ENCODE data around the gene RASD2. TPM values are rescaled to one million over a fixed set of nuclear protein-coding genes. Genes with fewer than 3 reads are reported as not detected.

RASD2 gene
- total RNA-seq, 1 donor from 2014 or later = 0.27 TPM

DNA sequence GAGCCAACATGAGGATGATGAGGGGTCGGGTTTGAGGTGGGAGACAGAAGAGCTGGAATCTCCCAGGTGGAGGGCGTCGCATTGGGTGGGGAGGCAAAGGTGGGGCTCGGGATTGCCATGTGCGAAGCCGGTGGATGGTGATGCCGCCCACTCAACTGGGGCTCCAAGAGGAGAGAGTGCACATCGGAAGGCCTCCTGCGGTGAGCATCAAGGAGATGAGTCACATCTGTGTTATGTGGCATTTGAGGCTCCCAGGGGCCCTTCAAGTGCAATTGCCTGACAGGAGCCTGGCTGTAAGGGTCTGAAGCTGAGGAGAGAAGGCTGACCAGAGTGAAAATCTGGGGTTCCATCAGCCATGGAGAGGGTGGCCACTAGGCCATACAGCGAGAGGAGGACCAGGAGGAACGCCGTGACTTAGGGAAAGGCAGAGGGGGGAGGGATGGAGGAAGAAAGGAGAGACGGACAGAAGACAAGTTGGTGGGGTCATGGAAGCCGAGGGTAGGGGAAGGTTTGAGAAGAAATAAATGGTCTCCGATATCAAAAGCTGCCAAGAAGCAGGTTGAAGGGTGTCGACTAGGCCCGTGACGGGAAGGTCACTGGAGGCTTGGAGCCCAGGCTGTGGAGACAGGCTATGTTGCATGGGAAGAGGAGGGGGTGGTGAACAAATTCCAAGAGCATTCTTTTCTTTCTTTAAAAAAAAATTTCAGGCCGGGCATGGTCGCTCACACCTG, 21.3 kb downstream of the RASD2 start:
- H3K4me1 Mint-ChIP-seq (ENCODE audit: low read depth) = peaks cover 31% of the 10 kb centered on the region
- TF ChIP-seq, protein P1, sequence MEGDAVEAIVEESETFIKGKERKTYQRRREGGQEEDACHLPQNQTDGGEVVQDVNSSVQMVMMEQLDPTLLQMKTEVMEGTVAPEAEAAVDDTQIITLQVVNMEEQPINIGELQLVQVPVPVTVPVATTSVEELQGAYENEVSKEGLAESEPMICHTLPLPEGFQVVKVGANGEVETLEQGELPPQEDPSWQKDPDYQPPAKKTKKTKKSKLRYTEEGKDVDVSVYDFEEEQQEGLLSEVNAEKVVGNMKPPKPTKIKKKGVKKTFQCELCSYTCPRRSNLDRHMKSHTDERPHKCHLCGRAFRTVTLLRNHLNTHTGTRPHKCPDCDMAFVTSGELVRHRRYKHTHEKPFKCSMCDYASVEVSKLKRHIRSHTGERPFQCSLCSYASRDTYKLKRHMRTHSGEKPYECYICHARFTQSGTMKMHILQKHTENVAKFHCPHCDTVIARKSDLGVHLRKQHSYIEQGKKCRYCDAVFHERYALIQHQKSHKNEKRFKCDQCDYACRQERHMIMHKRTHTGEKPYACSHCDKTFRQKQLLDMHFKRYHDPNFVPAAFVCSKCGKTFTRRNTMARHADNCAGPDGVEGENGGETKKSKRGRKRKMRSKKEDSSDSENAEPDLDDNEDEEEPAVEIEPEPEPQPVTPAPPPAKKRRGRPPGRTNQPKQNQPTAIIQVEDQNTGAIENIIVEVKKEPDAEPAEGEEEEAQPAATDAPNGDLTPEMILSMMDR (IDR thresholded peaks at IDR 0.05) = no peak
- peaks cover 12% of the 10 kb centered on the region for H3K27me3 Mint-ChIP-seq (ENCODE audit: low read depth)
- no peak for DNase-seq (ENCODE audit: low spot score)
- H3K36me3 Mint-ChIP-seq (ENCODE audit: low read depth) = no peaks in the 10 kb centered on the region
- no peak overlapping the region for H3K4me3 Mint-ChIP-seq (ENCODE audit: unreplicated experiment)
- H3K27ac Mint-ChIP-seq (ENCODE audit: unreplicated experiment) = peak overlapping the region; percentile 50
- H3K9me3 Mint-ChIP-seq (ENCODE audit: low read depth) = no peaks in the 10 kb centered on the region

DNA sequence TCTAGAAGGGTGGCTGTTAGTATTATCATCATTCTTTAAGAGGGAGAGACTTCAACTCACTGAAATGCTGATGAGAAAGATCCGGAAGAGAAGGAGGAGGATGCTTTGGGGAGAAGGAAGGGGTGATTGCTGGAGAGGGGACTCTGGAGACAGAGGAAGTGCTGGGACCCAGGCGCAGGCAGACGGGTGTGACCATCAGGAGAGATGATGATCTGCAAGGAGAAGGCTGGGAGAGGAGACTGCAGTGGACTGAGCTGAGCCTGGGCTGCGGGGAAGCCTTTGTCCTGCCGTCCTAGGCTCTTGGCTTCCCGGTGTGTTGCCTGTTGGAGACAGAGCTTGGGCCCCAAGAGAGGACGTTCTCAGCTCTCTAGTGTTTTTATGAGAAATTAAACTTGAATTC, 22.6 kb downstream of the RASD2 start:
- TF ChIP-seq, protein P1 (IDR thresholded peaks at IDR 0.05) = no peak
- H3K36me3 Mint-ChIP-seq (ENCODE audit: low read depth) = no peaks in the 10 kb centered on the region
- no peak overlapping the region for H3K27ac Mint-ChIP-seq (ENCODE audit: unreplicated experiment)
- H3K4me1 Mint-ChIP-seq (ENCODE audit: low read depth) = peaks cover 31% of the 10 kb centered on the region
- no peak overlapping the region for H3K4me3 Mint-ChIP-seq (ENCODE audit: unreplicated experiment)
- no peaks in the 10 kb centered on the region for H3K9me3 Mint-ChIP-seq (ENCODE audit: low read depth)
- peaks cover 7% of the 10 kb centered on the region for H3K27me3 Mint-ChIP-seq (ENCODE audit: low read depth)
- no peak for DNase-seq (ENCODE audit: low spot score)

DNA sequence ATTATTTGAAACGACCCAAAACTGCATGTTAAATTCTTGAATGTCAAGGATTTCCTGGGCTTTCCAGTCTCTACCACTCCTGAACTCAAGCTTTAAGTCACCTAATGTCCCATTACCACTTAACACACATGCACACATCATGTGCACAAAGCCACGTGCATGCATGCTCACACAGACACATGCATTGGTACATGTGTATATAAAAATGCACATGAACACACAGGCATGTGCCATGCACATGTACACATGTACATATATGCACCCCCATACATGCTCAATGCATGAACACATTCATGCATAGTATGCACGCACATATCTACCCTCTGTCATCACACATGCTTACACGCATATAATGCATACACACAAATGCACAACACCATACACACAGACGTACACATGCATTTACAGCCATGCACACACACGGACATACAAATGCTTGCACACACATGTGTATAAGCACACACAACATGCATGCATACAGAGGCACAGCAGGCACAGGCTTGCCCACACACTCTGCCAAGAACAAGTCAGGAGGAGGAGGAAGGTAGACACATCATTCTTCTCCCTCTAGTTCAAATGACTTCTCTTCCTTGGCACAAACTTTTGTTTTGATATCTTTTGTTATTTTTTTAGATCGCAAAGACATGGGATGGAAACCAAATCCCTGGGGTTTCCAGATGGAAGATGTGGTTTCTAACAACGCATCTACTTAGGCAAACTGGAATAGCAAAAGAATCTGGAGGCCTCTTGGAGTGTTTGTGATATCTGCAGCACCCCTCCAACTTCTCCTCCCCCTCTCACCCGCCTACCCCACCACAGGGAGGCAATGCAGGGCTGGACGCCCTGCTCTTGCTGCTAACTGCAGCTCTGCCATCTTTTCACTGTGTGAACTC, 24.6 kb downstream of the RASD2 start:
- H3K4me1 Mint-ChIP-seq (ENCODE audit: low read depth) = peaks cover 35% of the 10 kb centered on the region
- DNase-seq (ENCODE audit: low spot score) = no peak
- TF ChIP-seq, protein P1 (IDR thresholded peaks at IDR 0.05) = no peak

DNA sequence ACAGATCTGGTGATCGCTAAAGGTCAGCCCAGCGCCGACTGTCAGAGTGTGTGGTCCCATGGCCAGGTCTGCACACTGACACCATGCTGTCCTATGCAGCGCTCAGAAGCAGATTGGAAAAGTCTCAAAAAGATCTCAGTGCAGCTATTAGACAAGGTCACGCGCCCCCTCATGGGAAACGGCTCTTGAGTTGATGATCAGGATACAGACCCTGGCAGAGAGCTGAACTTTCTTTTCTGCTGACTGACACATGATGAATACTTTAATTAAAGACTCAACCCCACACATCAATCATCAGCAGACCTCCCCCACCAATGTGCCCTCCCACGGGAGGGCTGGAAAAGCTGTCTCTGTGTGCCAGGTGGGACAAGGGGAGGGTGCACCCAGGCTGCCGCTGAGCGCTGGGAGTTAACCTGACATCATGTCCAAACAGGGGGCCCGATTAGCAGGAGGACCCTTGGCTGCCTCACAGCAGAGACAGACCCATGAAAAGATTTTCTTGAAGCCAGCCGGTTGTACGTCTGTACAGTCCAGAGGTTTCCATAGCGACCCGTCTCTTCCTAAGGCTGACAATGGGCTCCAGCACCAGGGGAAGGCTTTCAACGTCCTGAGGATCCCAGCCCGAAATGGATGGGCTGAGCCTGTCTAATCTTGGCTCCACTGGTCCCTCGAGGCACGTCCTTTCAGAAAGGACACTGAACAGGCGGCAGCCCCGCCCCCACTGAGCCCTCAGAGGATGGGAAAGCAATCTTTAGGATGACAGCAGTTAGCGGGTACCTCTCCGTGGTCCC, 26.9 kb downstream of the RASD2 start:
- no peaks in the 10 kb centered on the region for H3K9me3 Mint-ChIP-seq (ENCODE audit: low read depth)
- no peak overlapping the region for H3K27ac Mint-ChIP-seq (ENCODE audit: unreplicated experiment)
- H3K4me1 Mint-ChIP-seq (ENCODE audit: low read depth) = peaks cover 24% of the 10 kb centered on the region
- no peaks in the 10 kb centered on the region for H3K36me3 Mint-ChIP-seq (ENCODE audit: low read depth)
- H3K4me3 Mint-ChIP-seq (ENCODE audit: unreplicated experiment) = no peak overlapping the region
- TF ChIP-seq, protein P1 (IDR thresholded peaks at IDR 0.05) = no peak
- no peak for DNase-seq (ENCODE audit: low spot score)
- peaks cover 6% of the 10 kb centered on the region for H3K27me3 Mint-ChIP-seq (ENCODE audit: low read depth)

More for the DNA sequence above, 24.6 kb downstream of the RASD2 start:
- Mint-ChIP-seq H3K4me3 (ENCODE audit: unreplicated experiment) (no peak overlapping the region), H3K36me3 (ENCODE audit: low read depth) (no peaks in the 10 kb centered on the region), H3K27me3 (ENCODE audit: low read depth) (peaks cover 7% of the 10 kb centered on the region), H3K27ac (ENCODE audit: unreplicated experiment) (no peak overlapping the region), H3K9me3 (ENCODE audit: low read depth) (no peaks in the 10 kb centered on the region)
